ENCODE data around the gene PIP5K1C.

PIP5K1C gene

DNA sequence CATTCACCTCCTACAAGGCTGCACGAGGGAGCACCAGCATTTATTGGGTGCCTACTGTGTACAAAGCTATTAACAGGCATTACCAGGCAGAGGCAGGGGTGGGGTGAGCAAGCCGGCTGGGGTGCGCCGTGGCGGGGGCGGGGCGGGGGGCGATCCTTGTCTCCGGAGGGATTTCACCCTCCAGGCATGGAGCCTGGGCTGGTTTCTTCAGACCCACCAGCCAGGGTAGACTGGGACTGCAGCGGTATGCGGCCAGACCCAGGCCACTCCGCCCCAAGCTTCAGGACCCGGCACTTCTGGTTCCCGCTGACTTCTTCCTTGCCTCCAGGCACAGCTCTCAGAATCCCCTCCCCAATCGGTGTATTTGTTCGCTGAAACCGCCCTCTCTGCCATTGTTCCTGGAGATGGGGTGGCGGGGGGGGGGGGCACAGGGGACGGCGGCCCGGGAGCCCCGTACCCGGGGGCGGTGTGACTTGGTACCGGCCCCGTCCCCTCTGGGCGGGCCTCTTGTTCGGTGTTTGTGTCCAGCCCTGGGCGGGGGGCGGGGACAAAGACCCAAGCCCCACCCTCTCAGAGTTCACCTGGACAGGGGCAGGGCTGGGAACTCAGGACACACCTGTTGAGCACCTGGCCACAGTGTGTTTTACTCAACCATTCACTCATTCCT, 22.3 kb upstream of the PIP5K1C start:
- no peak for DNase-seq (ENCODE audit: low read depth in 1 of 2, low spot score in 1 of 2)

DNA sequence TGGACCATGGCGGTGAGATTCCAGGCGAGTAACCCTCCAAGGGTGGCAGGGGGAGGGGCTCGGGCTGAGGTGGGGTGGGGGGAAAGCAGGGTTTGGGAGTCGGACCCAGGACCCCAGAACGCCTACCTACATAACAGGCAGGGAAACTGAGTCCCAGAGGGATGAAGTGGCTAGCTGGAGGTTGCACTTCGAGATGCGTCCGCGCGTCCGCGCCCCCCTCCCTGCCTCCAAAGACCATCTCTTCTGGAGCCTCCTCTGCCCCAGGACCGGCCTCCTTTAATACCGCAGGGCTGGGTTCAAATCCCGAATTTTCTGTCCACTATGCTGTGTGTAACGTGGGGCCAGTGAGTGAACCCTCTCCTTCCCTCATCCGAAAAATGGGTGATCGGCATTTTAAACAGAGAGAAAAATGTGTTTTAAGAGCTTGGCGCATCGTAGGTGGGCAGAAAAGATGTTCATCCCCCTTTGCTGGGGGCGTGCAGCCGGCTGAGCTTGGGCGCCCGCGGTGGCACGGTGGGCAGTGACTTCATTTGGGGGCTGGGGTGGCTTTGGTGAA, 21.7 kb upstream of the PIP5K1C start:
- DNase-seq (ENCODE audit: low read depth in 1 of 2, low spot score in 1 of 2): no peak

DNA sequence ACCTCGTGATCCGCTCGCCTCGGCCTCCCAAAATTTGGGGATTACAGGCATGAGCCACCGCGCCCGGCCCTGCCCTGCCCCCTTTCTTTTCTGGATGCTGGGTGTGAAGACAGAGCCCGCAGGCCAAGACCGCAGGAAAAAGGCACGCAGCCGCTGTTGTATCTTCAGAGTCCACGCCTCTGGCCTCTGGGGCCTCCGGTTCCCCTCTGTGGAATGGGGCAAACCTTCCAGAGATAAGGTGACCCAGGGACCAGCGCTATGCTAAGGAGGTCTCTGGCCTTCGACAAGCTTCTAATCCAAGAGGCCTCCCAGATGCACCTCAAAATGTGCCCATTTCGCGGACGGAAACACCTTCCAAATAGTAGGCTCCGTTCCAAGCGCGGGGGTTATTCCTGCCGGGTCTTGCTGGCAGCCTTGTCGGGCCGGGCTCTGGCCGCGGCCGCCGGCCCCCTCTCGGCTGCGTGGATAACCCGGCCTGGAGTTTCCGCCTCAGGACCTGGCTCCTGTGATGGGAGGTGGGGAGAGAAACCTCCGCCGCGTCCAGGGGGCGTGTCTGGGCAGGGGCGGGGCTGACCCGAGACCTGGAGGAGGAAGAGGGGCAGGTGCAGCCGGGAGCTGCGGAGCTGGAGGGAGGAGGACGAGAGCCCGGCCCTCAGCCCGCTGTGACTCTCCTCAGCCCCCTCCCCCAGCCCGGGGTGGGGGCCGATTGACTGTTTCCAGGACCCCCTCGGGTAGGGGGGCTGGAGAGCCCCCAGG, 21.0 kb upstream of the PIP5K1C start:
- DNase-seq (ENCODE audit: low read depth in 1 of 2, low spot score in 1 of 2): peak; percentile 82 to 91

DNA sequence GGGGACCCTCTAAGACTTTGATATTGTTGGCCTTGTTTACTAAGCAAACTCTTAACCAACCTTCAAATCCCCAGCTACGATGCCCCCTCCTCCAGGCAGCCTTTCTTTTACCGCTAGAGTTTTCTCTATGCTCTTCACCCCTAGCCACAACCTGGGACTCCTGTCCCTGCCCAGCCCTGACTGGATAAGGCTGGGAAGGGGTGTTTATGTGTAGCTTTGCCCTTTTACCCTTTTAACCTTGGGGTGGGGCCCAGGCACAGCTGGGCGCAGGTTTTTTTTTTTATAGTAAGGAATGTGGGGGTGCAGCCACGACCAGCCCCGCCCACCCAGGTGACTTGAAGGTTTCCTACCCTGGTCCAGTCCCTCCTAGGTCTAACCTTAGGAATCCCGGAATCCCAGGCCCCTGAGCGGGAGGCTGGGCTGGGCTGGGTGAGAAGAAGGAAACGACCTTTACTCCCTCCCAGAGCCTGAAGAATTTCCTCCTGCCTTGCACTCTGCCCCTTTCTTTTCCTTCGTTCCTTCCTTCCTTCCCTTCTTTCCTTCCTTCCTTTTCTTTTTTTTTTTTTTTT, 20.2 kb upstream of the PIP5K1C start:
- no peak for DNase-seq (ENCODE audit: low read depth in 1 of 2, low spot score in 1 of 2)

DNA sequence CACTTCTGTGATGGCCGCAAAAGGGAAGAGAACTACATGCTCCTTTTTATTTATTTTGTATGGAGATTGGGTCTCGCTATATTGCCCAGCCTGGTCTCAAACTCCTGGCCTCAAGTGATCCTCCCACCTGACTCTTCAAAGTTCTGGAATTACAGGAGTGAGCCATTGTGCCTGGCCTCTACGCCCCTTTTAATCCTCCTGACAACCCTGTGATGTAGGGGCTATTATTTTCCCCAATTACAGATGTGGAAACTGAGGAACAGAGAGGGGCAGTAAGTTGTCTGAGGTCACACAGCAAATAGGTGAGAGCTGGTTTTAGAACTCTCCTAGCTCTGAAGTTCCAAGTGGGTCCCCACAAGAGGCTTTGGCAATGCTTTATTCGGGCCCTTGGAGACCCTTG, 19.6 kb upstream of the PIP5K1C start:
- DNase-seq (ENCODE audit: low read depth in 1 of 2, low spot score in 1 of 2): no peak

DNA sequence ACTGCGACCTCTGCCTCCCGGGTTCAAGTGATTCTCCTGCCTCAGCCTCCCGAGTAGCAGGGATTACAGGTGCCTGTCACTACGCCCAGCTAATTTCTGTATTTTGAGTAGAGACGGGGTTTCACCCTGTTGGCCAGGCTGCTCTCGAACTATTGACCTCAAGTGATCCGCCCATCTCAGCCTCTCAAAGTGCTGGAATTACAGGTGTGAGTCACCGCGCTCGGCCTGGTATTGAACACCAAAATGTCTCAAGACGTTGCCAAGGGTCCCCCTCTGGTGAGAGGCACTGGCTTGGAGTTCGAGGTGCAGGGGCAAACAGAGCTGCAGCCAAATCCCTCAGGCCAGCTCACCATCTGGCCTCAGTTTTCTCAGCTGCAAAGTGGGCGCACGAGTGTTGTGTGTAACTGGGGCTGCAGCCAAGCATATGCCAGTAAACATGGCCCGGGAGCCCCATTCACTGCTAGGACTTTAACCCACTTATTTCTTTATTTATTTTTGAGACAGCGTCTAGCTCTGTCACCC, 15.9 kb upstream of the PIP5K1C start:
- no peak for DNase-seq (ENCODE audit: low read depth in 1 of 2, low spot score in 1 of 2)

DNA sequence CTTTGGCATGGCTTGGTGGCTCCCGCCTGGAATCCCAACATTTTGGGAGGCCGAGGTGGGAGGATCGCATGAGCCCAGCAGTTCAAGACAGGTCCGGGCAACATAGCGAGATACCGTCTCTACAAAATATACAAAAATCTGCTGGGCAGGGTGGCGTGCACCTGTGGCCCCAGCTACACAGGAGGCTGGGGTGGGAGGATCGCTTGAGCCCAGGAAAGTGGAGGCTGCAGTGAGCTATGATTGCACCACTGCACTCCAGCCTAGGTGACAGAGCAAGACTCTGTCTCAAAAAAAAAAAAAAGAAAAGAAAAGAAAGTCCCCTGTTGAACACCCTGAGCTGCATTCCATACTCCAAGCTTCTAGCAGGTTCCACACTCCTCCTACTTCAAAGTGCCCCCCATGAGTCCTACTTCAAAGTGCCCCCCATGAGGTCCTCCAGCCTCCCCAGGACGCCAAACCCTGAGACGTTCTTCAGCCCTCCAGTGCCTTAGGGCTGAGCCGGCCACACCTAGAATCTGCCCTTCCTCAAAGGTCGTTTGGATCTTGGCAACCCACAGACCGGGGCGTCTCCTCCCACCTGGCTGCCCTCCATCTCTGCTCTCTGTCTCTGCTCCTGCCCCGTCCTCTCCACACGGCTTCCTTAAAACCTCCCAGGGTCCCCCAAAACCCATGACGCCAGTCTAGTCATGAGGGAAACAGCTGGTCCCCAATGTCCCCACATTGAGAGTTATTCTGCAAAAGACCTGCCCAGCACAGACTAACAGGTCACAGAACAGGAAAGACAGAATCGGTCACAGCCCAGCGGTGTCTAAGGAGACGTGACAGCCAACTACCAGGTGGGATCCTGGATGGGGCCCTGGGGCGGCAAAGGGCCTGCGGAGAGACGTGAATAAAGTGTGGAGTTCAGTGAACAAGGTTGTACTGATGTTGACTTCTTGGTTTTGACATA, 12.7 kb upstream of the PIP5K1C start:
- DNase-seq (ENCODE audit: low read depth in 1 of 2, low spot score in 1 of 2): no peak

DNA sequence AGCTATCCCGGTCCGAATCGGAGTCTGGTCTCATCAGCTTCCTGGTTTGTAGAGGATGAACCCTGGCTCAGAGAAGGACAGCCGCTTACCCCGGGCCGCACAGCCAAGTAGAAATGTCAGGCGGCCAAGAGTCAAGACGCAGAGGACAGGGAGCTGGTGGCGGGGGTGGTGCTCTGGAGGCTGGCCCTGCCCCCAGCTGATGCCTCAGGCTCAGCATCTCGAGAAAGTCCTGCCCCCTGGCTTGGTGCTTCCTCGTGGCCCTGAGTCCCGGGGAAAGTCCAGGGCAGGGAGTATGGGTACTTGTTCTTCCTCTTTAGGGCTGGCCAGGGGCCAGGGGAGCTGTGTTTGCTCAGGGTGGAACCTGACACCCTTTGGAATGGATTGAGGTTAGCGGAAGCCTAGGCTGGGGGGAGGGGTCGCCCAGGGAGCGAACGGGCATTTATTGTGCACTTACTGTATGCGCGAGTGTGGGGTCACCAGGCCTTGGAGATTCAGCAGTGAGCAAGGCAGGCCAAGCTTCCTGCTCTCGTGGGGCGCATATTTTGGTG, 10.1 kb upstream of the PIP5K1C start:
- DNase-seq (ENCODE audit: low read depth in 1 of 2, low spot score in 1 of 2): no peak

DNA sequence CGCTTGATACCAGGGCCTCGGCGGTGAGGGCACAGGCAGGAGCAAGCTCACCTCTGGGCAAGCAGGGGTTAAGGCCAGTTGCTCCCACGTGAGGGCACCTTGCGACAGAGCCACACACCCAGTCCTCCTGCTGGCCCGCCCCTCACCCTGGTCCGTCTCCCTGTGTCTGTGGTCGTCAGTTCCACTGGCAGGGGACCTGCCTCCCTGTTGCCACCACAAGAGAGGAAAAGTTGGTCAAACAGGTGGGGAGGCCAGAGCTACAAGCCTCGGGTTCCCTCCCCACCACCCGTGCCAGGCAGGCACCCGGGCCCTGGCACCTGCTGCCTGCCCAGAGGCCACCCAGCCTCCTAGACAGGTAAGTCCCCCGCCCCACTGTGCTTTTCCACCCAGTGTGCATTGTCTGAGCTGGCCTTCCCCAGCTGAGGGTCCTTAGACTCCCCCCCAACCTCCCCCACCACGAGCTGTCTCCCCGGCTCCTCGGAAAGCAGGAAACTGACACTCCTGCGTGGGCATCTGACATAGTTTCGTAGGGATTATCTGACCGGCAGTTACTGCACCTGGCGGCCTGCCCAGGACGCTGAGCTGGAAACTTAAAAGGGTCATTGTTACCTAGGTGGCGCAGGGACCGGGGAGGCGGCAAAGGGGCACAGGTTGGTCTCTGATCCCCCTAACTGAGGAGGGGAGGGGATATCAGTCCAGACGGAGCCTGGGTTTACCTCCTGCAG, 8.1 kb upstream of the PIP5K1C start, which contains the start of gene TJP3:
Gene TJP3 (plus strand): TSS at position 178 of the 725 bp plus-strand sequence. CDS start 20,049 bp downstream, outside the sequence.
- DNase-seq (ENCODE audit: low read depth in 1 of 2, low spot score in 1 of 2): no peak

DNA sequence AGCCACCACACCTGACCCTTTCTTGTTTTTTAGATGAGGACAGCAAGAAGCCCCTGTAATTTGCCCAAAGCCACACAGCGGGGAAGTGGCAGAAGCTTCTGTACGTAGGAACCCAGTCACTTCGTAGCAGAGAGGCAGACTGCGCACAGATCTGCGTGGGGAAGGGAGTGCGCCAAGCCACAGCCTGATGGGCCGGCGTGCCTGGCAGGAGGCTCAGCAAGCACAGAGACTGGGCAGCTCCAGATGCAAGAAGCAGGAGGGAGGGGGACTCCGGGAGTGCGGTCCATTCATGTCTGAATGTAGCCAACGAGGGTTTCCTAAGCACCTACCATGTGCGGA, 7.6 kb upstream of the PIP5K1C start:
- DNase-seq (ENCODE audit: low read depth in 1 of 2, low spot score in 1 of 2): no peak

DNA sequence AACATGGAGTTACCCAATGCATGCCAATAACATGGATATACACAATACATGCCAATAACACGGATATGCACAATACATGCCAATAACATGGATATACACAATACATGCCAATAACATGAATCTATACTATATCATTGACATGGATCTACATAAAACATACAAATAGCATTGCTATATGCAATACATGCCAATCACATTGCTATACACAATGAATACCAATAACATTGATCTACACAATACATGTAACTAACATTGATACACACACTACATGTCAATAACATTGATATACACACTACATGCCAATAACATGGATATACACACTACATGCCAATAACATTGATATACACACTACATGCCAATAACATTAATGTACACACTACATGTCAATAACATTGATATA, 932 bp upstream of the PIP5K1C start:
- no peak for DNase-seq (ENCODE audit: low read depth in 1 of 2, low spot score in 1 of 2)

DNA sequence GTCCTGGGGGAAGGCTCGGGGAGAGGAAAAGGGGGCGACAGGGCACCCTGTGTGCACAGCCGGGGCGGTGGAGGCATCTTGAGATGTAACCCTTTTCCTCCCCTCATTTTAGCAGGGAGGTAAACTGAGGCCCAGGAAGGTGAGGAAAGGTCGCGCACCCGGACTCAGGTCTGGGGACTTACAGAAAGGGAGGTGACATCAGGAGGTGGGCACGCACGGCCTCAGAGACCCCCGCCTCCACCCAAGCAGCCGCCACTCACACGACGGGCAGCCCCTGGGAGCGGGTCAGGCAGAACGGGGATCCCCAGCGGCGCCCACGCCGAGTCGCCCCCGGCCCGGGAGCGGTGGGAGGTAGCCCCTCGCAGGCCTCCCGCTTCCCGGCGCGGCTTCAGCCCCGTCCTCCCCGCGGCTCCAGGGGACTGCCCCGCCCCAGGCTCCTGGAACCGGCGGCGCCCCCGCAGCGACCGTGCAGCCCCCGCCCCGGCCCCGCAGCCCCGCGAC, 477 bp downstream of the PIP5K1C start:
- no peak for DNase-seq (ENCODE audit: low read depth in 1 of 2, low spot score in 1 of 2)

DNA sequence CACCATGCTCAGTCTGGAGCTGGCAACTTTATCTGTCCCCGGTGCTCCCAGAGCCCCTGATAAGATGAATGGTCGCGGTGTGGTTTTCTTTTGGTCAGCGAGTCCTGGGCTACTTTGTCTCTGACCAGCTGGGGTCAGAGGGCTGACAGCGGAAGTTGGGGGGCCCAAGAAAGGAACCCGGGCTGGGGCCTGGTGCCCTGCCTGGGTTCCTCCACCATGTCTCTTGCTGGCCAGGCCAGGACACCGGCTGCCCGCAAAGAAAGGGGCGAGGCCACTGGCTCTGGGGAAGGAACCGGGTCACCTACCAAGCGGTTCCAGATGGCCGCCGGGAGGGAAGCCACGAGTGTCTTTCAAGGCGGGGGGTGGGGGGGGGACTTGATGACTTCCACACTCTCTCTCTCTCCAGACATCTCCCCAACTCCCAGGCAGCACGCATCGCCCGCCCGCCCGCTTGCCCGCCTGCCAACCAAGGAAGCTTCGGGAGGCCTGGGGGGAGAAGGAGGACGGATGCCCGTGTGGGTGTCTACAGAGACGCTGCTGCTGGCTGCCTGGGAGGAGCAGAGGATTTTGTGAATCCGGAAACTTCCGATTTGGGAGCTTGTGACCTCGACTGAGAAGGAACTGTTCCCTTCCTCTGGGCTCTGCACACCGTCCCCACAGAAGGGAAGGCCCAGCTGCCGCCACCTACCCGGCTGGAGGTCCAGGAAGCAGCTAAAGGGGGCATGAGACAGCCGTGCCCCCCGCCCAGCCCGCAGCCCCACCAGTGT, 1.1 kb downstream of the PIP5K1C start:
- no peak for DNase-seq (ENCODE audit: low read depth in 1 of 2, low spot score in 1 of 2)

DNA sequence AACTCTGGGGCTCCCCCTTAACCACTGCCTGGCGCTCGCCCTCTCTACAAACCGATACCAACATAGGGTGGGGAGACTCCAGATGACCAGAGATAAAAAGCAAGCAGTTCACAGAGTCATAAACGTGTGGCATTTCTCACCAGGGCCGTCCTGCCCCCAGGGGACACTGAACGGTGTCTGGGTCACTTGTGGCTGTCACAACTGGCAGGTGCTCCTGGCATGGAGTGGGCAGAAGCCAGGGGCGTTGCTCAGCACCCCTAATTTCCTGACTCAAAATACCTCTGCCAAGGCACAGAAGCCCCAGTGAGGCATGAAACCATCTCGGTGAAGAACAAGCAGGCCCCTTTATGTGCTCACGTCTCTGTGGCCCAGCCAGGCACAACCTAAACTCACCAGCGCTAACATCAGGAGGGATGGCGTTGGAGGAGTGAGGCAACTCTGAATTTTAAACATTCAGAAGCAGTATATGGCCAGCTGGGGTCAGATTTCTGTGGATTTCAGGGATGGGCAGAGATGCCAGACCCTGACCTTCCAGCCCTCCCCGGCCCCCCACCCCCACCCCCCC, 1.8 kb downstream of the PIP5K1C start:
- no peak for DNase-seq (ENCODE audit: low read depth in 1 of 2, low spot score in 1 of 2)

DNA sequence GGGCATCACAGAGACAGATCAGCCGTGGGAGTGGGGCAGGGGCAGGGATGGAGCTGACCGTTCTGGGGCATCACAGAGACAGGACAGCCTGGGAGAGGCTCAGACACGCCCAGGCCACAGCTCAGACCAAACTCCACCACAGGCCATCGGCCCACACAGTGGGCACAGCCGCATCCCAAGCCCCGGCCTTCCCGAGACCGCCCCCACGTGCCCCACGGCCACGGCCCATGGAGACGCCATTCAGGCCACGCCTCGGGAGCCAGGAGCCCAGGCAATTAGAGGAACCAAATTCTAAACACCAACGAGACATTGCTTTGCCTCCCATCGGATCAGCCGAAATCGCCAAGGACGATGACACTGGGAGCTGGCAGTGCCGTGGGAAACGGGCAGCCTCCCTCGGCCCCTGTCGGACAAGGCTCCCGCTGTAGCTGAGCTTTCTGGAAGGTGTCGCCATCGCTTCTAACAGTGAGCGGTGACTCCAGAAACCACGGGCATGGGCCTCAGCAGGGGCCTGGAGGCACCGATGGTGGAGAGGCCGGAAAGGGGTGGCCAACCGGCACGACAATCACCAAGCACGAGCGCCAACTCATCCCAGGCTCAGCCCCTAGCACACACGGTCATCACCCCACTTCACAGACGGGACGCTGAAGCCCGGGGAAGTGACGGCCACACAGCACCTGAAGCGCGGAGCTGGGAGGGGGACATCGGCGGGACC, 2.4 kb downstream of the PIP5K1C start:
- no peak for DNase-seq (ENCODE audit: low read depth in 1 of 2, low spot score in 1 of 2)

DNA sequence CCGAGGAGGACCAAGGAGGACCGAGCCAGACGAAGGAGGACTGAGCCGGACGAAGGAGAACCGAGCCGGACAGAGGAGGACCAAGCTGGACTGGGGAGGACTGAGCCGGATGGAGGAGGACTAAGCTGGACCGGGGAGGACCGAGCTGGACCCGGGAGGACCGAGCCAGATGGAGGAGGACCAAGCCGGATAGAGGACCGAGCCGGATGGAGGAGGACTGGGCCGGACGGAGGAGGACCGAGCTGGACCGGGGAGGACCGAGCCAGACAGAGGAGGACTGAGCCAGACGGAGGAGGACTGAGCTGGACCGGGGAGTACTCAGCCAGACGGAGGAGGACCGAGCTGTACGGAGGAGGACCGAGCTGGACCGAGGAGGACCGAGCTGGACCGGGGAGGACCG, 3.2 kb downstream of the PIP5K1C start:
- DNase-seq (ENCODE audit: low read depth in 1 of 2, low spot score in 1 of 2): no peak

DNA sequence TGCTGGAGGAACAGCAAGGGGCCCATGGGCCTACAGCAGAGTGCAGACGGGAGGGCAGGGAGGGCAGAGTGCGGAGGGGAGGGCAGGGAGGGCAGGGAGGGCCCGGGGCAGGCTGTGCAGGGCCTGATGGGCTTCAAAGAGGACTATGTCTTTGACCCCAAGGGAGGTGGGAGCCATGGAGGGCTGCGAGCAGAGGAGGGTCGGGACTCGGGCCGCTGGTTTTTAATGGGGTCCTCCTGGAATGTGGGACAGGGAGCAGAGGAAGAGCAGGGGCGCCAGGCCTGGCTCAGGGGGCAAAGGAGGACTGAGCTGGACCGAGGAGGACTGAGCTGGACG, 3.6 kb downstream of the PIP5K1C start:
- DNase-seq (ENCODE audit: low read depth in 1 of 2, low spot score in 1 of 2): no peak

DNA sequence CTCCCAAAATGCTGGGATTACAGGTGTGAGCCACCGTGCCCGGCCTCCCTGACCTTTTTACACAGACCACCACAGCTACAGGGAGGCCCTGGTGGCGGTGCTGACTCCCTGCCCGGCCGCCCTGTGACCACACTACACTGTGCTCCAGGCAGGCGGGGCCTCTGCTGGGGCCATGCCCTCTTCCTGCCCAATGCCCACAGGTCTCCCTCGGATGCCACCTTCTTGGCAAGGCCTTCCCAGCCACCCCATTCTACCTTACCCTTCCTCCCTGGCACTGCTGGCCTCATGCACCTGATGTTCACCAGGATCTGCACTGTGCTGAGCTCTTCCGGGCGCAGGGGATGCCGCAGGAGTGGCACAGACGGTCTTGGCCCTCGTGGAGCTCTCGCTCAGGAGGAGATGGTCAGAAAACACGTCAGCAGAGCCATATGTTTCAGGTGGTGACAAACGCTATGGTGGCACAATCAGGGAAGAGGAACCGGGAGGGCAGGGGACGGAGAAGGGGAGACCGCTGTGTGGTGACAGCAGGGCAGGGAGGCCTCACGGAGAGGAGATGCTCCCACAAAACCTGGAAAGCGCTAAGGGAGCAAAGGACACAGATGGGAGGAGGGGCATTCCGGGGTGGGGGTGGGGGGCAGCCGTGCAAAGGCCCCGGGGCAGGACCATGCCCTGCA, 4.1 kb downstream of the PIP5K1C start:
- DNase-seq (ENCODE audit: low read depth in 1 of 2, low spot score in 1 of 2): no peak

All from stimulated activated CD4-positive, alpha-beta T cell treated with anti-CD3 and anti-CD28 coated beads, Interleukin-15, amount 100 ng/mL, for 1 hour (primary cell).